Right lobe of liver (tissue), 6 donors: ENCODE measurements around the gene ACTR5. TPM values are rescaled to one million over a fixed set of nuclear protein-coding genes. Genes with fewer than 3 reads are reported as not detected.
"Not testable (repeated sequence)": the region's sequence is repeated elsewhere in the genome, so short reads cannot be mapped to it uniquely, and the experiment has no call there.

Source experiments
- ATAC-seq, 4 donors: fragments of 200-7000 bp; cut with Tn5 transposase; one replicate each; pipeline ENCODE4 v1.9.1; 2020; ENCODE audit warnings: mild to moderate bottlenecking in 4 of 4, moderate library complexity in 4 of 4
- DNase-seq, 3 donors: peaks; one replicate each; pipeline ENCODE4 v3.0.0-alpha.2; 2020
- H3K27ac ChIP-seq, 3 donors: fragments of 200-600 bp; one replicate each; pipeline ENCODE4 v1.8.0; 2022
- H3K27me3 ChIP-seq, 2 donors: fragments of 200-600 bp; one replicate each; pipeline ENCODE4 v1.8.0; 2022
- H3K36me3 ChIP-seq, 4 donors: fragments of 200-600 bp; sonication (generic) in 1 of 4; one replicate each; pipeline versions ENCODE4 v1.5.1 to v1.8.0; 2017 to 2022; ENCODE audit warnings: control low read depth in 1 of 4
- H3K4me1 ChIP-seq, 4 donors: fragments of 200-600 bp; sonication (generic) in 1 of 4; one replicate each; pipeline versions ENCODE4 v1.5.1 to v1.8.0; 2017 to 2022; ENCODE audit warnings: control low read depth in 1 of 4
- H3K4me3 ChIP-seq, 3 donors: fragments of 200-600 bp; one replicate each; pipeline ENCODE4 v1.8.0; 2022
- H3K9me3 ChIP-seq, 4 donors: fragments of 200-600 bp; sonication (generic) in 1 of 4; one replicate each; pipeline versions ENCODE4 v1.5.1 to v1.8.0; 2017 to 2022; ENCODE audit warnings: control low read depth in 1 of 4
- CTCF ChIP-seq, 4 donors: fragments of 200-600 bp in 3 of 4; fragments of 450-650 bp in 1 of 4; IDR thresholded peaks; one replicate each; pipeline versions ENCODE4 v1.5.1 to v1.8.0; 2016 to 2022; ENCODE audit warnings: antibody characterized with exemption in 4 of 4, mild to moderate bottlenecking in 2 of 4
- POLR2A ChIP-seq: fragments of 450-650 bp; IDR thresholded peaks from one replicate; pipeline ENCODE4 v1.6.1; 2017; ENCODE audit warnings: antibody characterized with exemption, mild to moderate bottlenecking
- WGBS: methylation state at CpG from one replicate; pipeline ENCODE4 v1.1.6; 2018; ENCODE audit warnings: low coverage, low lambda C conversion rate; ENCODE audit not compliant: insufficient coverage; ENCODE audit errors: missing lambda C conversion rate; 5-methylcytosine and 5-hydroxymethylcytosine counted together
- intact Hi-C, 2 donors: fragments of 100-400 bp; cut with DNase I; formaldehyde crosslinking; loops; one replicate each; pipeline versions ENCODE4 v1.11.2 to v1.14.1; 2022
- total RNA-seq, 6 experiments: library from RNA; depleted of rRNA in 2 of 6; stranded (reverse); fragments of >200 nt in 2 of 6; fragmentation: NEBNext Ultra II Directional in 3 of 6; extraction: Animal tissue kit (Norgen Biotek cat#: 25700) in 3 of 6; gene quantifications; one replicate each; pipeline versions ENCODE4 v1.1.0 to v1.2.4, GENCODE V29; 2016 to 2023
- donor health status: DM: no; HTN: yes; CAD: no.
- donor health status: DM: no; HTN: no; CAD: no.
- donor health status: DM: no; HTN: no; CAD: no.
- donor health status: DM: no; HTN: yes; CAD: no.
- donor health status: DM: no; HTN: yes; CAD: no.

ACTR5 gene
- total RNA-seq, 6 experiments from 2014 or later, result 3.0 to 5.6 (median 3.7) TPM

- H3K27ac ChIP-seq, result no peak overlapping the region
- DNase-seq (no peak), ATAC-seq (peak in 3 of 4 donors; percentile 55 to 70 (median 64))
- H3K27me3 ChIP-seq, result no peaks in the 10 kb centered on the region
- H3K4me3 ChIP-seq, result no peak overlapping the region
- 27% methylated on average over 14 of the region's 16 CpGs for WGBS
- no peaks in the 10 kb centered on the region for H3K4me1 ChIP-seq
- intact Hi-C loops, result no loop called here
- H3K36me3 ChIP-seq, result no peaks in the 10 kb centered on the region
- TF ChIP-seq POLR2A, result no peak
- peak; percentile 33 to 68 (median 56) for TF ChIP-seq CTCF (IDR thresholded peaks at IDR 0.05)
- no peaks in the 10 kb centered on the region for H3K9me3 ChIP-seq
Observed at GRCh38 chr20:38790200-38791053, 42.2 kb downstream of the ACTR5 start.

GRCh38 chr20:38791291-38791690 is 43.0 kb downstream of the ACTR5 start:
- H3K36me3 ChIP-seq, result no peaks in the 10 kb centered on the region
- no peaks in the 10 kb centered on the region for H3K27me3 ChIP-seq
- WGBS, result 66% methylated on average over 3 of the region's 3 CpGs
- no peak for ATAC-seq
- no peak overlapping the region for H3K4me3 ChIP-seq
- TF ChIP-seq CTCF (IDR thresholded peaks at IDR 0.05) (no peak), POLR2A (no peak)
- H3K4me1 ChIP-seq, result no peaks in the 10 kb centered on the region
- intact Hi-C loops, result no loop called here
- no peak overlapping the region for H3K27ac ChIP-seq
- H3K9me3 ChIP-seq, result no peaks in the 10 kb centered on the region
- DNase-seq, result no peak

GRCh38 chr20:38791940-38792339 is 43.7 kb downstream of the ACTR5 start:
- H3K4me1 ChIP-seq, result no peaks in the 10 kb centered on the region
- no peak for DNase-seq
- no peak for TF ChIP-seq POLR2A
- no peak for TF ChIP-seq CTCF (IDR thresholded peaks at IDR 0.05)
- H3K4me3 ChIP-seq, result no peak overlapping the region
- no peak for ATAC-seq
- H3K27me3 ChIP-seq, result no peaks in the 10 kb centered on the region
- no peaks in the 10 kb centered on the region for H3K36me3 ChIP-seq
- 80% methylated on average over 1 of the region's 1 CpG for WGBS
- H3K27ac ChIP-seq, result no peak overlapping the region
- H3K9me3 ChIP-seq, result no peaks in the 10 kb centered on the region
- intact Hi-C loops, result no loop called here

GRCh38 chr20:38794057-38794456 is 45.8 kb downstream of the ACTR5 start:
- H3K27me3 ChIP-seq, DNase-seq, H3K27ac ChIP-seq, intact Hi-C loops, H3K9me3 ChIP-seq, H3K36me3 ChIP-seq, ATAC-seq, H3K4me1 ChIP-seq, H3K4me3 ChIP-seq: not testable (repeated sequence)
- WGBS, result 90% methylated on average over 2 of the region's 5 CpGs

GRCh38 chr20:38798266-38798665 is 50.0 kb downstream of the ACTR5 start:
- TF ChIP-seq CTCF (IDR thresholded peaks at IDR 0.05), result no peak
- no peak for TF ChIP-seq POLR2A
- Histone ChIP-seq H3K27me3 (no peaks in the 10 kb centered on the region), H3K4me3 (no peak overlapping the region), H3K27ac (no peak overlapping the region), H3K9me3 (no peaks in the 10 kb centered on the region), H3K36me3 (no peaks in the 10 kb centered on the region), H3K4me1 (no peaks in the 10 kb centered on the region)
- ATAC-seq (no peak), DNase-seq (no peak)
- 68% methylated on average over 3 of the region's 3 CpGs for WGBS
- intact Hi-C loops, result no loop called here
